H1 (cell line): Measurements from ENCODE around the gene FCHO1. TPM values are rescaled to one million over a fixed set of nuclear protein-coding genes. Genes with fewer than 3 reads are reported as not detected.

ENCODE experiments used
- CEBPB ChIP-seq: IDR thresholded peaks from 2 replicates; pipeline ENCODE4 v1.6.1; 2012; ENCODE audit warnings: low read depth, low read length
- EP300 ChIP-seq, 2 experiments: IDR thresholded peaks; 1 replicate in 1 of 2; 2 replicates in 1 of 2; pipeline ENCODE4 v1.6.1; 2011 to 2012; ENCODE audit warnings: low read depth in 2 of 2, low read length in 2 of 2, mild to moderate bottlenecking in 2 of 2, borderline replicate concordance in 1 of 2, inconsistent platforms in 1 of 2, moderate library complexity in 1 of 2
- GABPA ChIP-seq: IDR thresholded peaks from 2 replicates; pipeline ENCODE4 v1.6.1; 2011; ENCODE audit warnings: mild to moderate bottlenecking, low read length, moderate library complexity, borderline replicate concordance; ENCODE audit not compliant: insufficient read depth
- KDM1A ChIP-seq: fragments of 200-600, 300-600 bp; sonication (generic); IDR thresholded peaks from 2 replicates; pipeline ENCODE4 v1.7.1; 2016; ENCODE audit warnings: mild to moderate bottlenecking, low read length, borderline replicate concordance
- POLR2A ChIP-seq, 2 experiments: IDR thresholded peaks; 1 replicate in 1 of 2; 2 replicates in 1 of 2; pipeline ENCODE4 v1.6.1; 2011; ENCODE audit warnings: low read depth in 2 of 2, low read length in 2 of 2, mild to moderate bottlenecking in 2 of 2; ENCODE audit errors: control extremely low read depth in 1 of 2
- SP1 ChIP-seq: IDR thresholded peaks from 2 replicates; pipeline ENCODE4 v1.6.1; 2011; ENCODE audit warnings: low read depth, low read length
- TAF7 ChIP-seq: optimal IDR thresholded peaks from 2 replicates; pipeline ENCODE3; 2011; ENCODE audit warnings: low read depth, mild to moderate bottlenecking, inconsistent platforms, low read length, moderate library complexity, borderline replicate concordance
- YY1 ChIP-seq: IDR thresholded peaks from 2 replicates; pipeline ENCODE4 v1.6.1; 2011; ENCODE audit warnings: low read depth, mild to moderate bottlenecking, low read length
- polyA plus RNA-seq, 7 experiments: library from polyadenylated mRNA; depleted of rRNA in 3 of 7; stranded (reverse) in 5 of 7; unstranded in 2 of 7; fragments of >200 nt in 5 of 7; fragments of 200-250 nt in 2 of 7; gene quantifications; 1 replicate in 5 of 7; 2 replicates in 1 of 7; 4 replicates in 1 of 7; pipeline versions ENCODE4 v1.2.1 to v1.2.3, GENCODE V29; 2011 to 2013; ENCODE audit warnings: missing spikeins in 2 of 7, mixed read lengths in 2 of 7
- total RNA-seq: library from RNA; stranded (reverse); fragmentation: NEBNext Ultra II Directional; extraction: Animal tissue kit (Norgen Biotek cat#: 25700); gene quantifications from 2 replicates; pipeline ENCODE4 v1.2.1, GENCODE V29; 2021
- TF ChIP-seq, protein P1 (sequence below): fragments of 300-600 bp; sonication (generic); IDR thresholded peaks from 2 replicates; pipeline ENCODE4 v1.7.1; 2012; ENCODE audit warnings: low read length, moderate library complexity, mild to moderate bottlenecking, inconsistent platforms; ENCODE audit not compliant: insufficient replicate concordance
- TF ChIP-seq, protein P2 (sequence below): IDR thresholded peaks from 2 replicates; pipeline ENCODE4 v1.6.1; 2012; ENCODE audit warnings: inconsistent platforms

Gene FCHO1
- total and polyA plus RNA-seq, 2 of the 8 experiments (the other 6 are each of a cell fraction or from before 2014, with no cell fraction given): 13.0 to 25.9 TPM

DNA sequence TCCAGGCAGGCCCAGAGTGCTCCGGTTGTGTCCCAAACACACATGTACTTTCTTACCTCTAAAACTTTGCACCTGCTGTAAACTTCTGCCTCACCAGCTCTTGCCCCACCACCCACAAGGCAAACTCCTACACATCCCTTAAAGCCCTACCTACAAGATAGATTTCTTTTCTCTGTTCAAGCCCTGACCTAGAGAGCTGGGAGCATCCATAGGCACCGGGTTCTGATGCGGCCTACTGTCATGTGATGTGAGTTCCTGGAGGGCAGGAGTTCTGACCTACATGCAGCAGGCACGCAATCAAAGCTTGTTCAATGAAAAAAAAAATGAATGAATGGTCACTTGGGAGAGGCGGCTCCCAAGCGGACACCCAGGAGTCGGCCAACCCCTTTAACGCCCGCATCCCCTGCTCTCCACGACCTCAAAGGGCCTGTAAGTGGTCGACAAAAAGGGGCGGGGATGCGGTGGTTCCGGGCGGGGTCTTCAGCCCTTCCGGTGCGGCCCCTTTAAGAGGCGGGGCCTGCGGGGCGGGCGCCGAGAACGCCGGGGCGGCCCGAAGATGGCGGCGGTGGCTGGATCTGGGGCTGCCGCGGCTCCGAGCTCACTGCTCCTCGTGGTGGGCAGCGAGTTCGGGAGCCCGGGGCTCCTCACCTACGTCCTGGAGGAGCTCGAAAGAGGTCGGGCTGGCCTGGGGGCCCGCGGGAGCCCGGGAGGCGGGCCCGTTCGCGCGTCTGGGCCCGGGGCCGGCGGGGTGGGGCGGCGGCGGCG, 32.1 kb upstream of the FCHO1 start, which contains the start of gene MAP1S (continued):
- TF ChIP-seq, protein P1, sequence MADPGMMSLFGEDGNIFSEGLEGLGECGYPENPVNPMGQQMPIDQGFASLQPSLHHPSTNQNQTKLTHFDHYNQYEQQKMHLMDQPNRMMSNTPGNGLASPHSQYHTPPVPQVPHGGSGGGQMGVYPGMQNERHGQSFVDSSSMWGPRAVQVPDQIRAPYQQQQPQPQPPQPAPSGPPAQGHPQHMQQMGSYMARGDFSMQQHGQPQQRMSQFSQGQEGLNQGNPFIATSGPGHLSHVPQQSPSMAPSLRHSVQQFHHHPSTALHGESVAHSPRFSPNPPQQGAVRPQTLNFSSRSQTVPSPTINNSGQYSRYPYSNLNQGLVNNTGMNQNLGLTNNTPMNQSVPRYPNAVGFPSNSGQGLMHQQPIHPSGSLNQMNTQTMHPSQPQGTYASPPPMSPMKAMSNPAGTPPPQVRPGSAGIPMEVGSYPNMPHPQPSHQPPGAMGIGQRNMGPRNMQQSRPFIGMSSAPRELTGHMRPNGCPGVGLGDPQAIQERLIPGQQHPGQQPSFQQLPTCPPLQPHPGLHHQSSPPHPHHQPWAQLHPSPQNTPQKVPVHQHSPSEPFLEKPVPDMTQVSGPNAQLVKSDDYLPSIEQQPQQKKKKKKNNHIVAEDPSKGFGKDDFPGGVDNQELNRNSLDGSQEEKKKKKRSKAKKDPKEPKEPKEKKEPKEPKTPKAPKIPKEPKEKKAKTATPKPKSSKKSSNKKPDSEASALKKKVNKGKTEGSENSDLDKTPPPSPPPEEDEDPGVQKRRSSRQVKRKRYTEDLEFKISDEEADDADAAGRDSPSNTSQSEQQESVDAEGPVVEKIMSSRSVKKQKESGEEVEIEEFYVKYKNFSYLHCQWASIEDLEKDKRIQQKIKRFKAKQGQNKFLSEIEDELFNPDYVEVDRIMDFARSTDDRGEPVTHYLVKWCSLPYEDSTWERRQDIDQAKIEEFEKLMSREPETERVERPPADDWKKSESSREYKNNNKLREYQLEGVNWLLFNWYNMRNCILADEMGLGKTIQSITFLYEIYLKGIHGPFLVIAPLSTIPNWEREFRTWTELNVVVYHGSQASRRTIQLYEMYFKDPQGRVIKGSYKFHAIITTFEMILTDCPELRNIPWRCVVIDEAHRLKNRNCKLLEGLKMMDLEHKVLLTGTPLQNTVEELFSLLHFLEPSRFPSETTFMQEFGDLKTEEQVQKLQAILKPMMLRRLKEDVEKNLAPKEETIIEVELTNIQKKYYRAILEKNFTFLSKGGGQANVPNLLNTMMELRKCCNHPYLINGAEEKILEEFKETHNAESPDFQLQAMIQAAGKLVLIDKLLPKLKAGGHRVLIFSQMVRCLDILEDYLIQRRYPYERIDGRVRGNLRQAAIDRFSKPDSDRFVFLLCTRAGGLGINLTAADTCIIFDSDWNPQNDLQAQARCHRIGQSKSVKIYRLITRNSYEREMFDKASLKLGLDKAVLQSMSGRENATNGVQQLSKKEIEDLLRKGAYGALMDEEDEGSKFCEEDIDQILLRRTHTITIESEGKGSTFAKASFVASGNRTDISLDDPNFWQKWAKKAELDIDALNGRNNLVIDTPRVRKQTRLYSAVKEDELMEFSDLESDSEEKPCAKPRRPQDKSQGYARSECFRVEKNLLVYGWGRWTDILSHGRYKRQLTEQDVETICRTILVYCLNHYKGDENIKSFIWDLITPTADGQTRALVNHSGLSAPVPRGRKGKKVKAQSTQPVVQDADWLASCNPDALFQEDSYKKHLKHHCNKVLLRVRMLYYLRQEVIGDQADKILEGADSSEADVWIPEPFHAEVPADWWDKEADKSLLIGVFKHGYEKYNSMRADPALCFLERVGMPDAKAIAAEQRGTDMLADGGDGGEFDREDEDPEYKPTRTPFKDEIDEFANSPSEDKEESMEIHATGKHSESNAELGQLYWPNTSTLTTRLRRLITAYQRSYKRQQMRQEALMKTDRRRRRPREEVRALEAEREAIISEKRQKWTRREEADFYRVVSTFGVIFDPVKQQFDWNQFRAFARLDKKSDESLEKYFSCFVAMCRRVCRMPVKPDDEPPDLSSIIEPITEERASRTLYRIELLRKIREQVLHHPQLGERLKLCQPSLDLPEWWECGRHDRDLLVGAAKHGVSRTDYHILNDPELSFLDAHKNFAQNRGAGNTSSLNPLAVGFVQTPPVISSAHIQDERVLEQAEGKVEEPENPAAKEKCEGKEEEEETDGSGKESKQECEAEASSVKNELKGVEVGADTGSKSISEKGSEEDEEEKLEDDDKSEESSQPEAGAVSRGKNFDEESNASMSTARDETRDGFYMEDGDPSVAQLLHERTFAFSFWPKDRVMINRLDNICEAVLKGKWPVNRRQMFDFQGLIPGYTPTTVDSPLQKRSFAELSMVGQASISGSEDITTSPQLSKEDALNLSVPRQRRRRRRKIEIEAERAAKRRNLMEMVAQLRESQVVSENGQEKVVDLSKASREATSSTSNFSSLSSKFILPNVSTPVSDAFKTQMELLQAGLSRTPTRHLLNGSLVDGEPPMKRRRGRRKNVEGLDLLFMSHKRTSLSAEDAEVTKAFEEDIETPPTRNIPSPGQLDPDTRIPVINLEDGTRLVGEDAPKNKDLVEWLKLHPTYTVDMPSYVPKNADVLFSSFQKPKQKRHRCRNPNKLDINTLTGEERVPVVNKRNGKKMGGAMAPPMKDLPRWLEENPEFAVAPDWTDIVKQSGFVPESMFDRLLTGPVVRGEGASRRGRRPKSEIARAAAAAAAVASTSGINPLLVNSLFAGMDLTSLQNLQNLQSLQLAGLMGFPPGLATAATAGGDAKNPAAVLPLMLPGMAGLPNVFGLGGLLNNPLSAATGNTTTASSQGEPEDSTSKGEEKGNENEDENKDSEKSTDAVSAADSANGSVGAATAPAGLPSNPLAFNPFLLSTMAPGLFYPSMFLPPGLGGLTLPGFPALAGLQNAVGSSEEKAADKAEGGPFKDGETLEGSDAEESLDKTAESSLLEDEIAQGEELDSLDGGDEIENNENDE: no peak
- TF ChIP-seq POLR2A (IDR thresholded peaks at IDR 0.05; ENCODE audit: control extremely low read depth in 1 of 2, low read depth in 2 of 2, low read length in 2 of 2): peak in 1 of 2 experiments; percentile 89; a peak in 2 of 3 replicates
- no peak for TF ChIP-seq CEBPB
- TF ChIP-seq SP1: peak; percentile 65; the same call in 1 of the 2 replicates
- TF ChIP-seq TAF7: peak; percentile 80
- TF ChIP-seq EP300 (IDR thresholded peaks at IDR 0.05; ENCODE audit: borderline replicate concordance in 1 of 2, low read depth in 2 of 2, low read length in 2 of 2): no peak
- no peak for TF ChIP-seq KDM1A
- TF ChIP-seq, protein P2, sequence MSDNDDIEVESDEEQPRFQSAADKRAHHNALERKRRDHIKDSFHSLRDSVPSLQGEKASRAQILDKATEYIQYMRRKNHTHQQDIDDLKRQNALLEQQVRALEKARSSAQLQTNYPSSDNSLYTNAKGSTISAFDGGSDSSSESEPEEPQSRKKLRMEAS: 0 out of 2 replicates have a peak, but pooled peaks have one; percentile 14
- TF ChIP-seq YY1: peak; percentile 94
- no peak for TF ChIP-seq GABPA
